Breast epithelium (tissue), 3 donors: ENCODE data around the gene CORO7.

Experiments used
- CTCF ChIP-seq, 3 donors: fragments of 450-650 bp; IDR thresholded peaks; one replicate each; pipeline ENCODE4 v1.5.1; 2016 to 2017; ENCODE audit warnings: antibody characterized with exemption in 3 of 3, mild to moderate bottlenecking in 3 of 3, moderate library complexity in 3 of 3
- POLR2A ChIP-seq: fragments of 450-650 bp; IDR thresholded peaks from one replicate; pipeline ENCODE4 v1.6.1; 2016; ENCODE audit warnings: antibody characterized with exemption, mild to moderate bottlenecking, moderate library complexity
- POLR2AphosphoS5 ChIP-seq, 3 donors: sonication (generic); formaldehyde crosslinking; IDR thresholded peaks; one replicate each; pipeline ENCODE4 v1.6.1; 2017; ENCODE audit warnings: antibody characterized with exemption in 3 of 3

- TF ChIP-seq CTCF (IDR thresholded peaks at IDR 0.05) (no peak), POLR2A (no peak), POLR2AphosphoS5 (IDR thresholded peaks at IDR 0.05) (no peak)
Measured at GRCh38 chr16:4461250-4462085, 45.1 kb upstream of the CORO7 start.
